GM19395 (cell line): ENCODE results near the gene FYB1.

Experiments
- ATAC-seq: cut with Tn5 transposase; IDR thresholded peaks from one replicate; pipeline ENCODE4 v1.9.1; 2021; ENCODE audit warnings: mild to moderate bottlenecking, moderate library complexity; ENCODE audit not compliant: unreplicated experiment

Gene FYB1

DNA sequence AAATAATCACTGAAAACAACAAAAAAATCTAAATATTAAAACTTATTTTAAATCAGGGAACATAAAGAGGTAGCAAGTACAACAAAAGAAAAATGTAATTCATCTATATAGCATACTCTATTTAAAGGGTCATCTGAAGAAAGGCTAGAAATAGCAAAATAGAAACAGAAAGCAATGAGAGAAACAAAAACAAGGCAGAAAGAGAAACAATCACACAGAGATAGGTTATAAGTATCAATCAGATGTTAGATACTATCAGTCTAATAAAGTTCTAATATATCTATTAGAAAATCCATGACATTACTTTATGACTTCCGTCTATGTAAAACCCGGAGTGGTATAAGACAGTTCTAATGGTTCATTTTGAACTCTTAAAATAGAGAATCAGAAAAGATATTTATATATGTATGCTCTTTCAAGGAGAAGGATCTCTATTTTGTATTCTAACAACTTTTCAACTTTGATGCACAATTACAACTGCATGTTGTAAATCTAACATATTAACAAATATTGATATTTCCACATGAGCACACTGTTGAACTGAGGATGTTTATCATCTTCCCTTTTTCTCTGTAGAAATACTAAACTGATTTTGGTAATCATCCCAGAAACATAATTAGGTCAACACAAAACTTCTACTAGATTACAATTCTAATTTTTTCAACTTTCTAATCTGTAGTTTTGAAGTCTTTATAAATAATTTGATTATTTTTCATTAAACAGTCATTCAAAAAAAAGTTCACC lies 161.0 kb downstream of the FYB1 start:
- ATAC-seq = peak; percentile 91

DNA sequence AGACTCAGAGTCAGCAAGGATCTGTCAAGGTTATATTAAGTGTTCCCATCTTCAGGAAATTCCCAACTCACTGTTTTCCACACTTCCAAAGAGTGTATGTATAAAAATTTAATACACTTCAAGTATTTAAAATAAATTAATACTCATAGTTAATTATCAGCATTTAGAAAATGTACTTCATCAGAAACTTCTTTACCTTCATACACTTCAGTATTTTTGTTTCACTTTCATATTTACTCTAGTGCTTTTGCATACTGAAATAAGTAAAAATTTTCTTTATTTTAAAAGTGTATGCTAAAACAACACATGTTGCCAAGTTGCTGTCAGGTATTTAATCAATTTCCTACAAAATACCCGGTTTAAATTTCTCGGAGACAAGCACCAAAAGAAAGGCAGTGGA lies 161.6 kb downstream of the FYB1 start:
- peak; percentile 69 for ATAC-seq

DNA sequence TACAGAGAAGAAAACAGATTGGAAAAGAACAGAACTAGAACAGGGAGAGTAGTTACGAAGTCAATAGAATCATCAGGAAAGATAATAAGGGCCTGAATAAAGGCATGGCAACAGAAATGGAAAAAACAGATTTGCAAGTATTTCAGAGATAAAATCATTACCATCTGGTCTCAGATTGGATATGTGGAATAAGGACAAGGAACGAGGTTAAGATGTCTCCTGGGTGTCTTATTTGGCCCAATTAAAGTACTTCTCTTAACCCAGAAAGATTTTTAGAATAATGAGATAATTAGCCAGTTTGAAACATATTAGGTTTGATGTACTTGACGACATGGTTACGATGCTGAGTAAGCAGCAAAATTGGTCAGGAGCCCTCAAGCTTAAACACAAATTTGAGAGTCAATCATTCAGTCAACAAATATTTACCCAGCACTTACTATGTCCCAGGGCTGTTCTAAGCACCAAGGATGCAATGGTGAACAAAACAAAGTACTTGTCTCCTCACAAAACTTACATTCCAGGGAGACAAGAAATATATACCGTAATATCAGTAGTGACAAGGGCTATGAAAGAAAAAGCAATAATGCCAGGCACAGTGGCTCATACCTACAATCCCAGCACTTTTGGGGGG lies 163.5 kb downstream of the FYB1 start:
- ATAC-seq = no peak
